Brain pericyte (primary cell): Measurements from ENCODE around the gene OSCAR.
"Not testable (repeated sequence)": the region's sequence is repeated elsewhere in the genome, so short reads cannot be mapped to it uniquely, and the experiment has no call there.

ENCODE experiments used
- DNase-seq: peaks from one replicate; pipeline ENCODE4 v3.0.0-alpha.2; 2012; ENCODE audit warnings: low read depth, low spot score

The OSCAR gene

DNA sequence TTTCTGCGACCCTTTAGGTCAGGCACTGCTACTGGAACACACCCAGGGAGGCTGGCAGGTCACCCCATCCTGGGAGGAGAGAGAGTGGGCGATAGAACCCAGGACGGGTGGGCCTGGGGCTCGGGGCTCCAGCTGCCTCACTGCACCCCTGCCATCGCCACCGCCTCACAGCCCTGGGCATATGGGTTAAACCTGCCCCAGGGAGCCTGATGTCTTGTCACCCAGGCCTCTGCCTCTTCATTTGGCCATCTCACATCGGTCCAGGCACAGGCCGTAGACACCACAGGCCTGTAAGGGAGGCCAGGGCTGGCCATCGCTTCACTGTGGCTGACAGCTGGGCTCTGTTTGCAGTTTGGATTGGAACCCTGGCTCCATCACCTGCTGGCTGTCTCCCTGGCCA, 25.1 kb upstream of the OSCAR start:
- DNase-seq, result no peak

GRCh38 chr19:54124393-54124792, 23.8 kb upstream of the OSCAR start:
- no peak for DNase-seq

GRCh38 chr19:54123682-54124081, 23.1 kb upstream of the OSCAR start:
- DNase-seq, result no peak

GRCh38 chr19:54121259-54121658, 20.7 kb upstream of the OSCAR start:
- DNase-seq, result no peak

DNA sequence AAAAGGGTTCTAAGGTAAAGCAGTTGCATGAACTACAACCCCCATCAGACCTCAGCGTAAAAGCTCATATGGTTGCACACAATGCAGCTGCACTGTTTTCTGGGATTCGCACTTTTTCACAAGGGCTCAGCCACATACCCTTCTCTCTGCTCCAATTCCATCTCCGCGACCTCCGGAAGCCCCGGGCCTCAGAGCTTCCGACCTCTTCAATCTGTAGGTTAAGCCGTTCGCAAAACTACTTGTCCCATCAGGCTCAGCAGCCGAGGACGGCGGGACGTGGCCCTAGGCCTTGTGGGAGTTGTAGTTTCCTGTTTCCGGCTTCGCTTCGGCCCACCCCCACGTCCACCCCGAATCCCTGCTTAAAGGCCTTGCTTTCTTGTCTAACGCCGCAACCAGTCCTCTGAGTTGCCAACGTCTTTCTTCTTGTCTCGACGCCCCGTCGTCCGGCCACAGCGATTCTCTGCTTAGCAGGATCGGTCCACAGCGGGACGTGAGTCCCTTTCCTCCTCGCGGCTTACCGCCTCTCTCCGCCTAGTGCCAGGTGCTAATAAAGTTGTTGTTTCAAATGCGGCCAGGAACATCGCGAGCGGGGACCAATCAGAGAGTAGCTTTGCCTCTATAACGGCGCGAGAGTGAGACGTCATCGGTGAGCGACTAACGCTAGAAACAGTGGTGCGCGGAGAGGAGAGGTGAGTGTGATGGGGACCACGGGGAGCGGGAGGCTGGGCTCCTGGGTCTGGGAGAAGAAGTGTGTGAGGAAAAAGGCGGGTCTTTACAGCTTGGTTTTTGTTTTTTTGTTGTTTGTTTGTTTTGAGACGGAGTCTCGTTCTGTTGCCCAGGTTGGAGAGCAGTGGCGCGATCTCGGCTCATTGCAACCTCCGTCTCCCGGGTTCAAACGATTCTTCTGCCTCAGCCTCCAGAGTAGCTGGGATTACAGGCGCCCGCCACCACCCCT, 14.8 kb upstream of the OSCAR start, which contains the start of the genes PRPF31 and TFPT:
TSS of gene PRPF31 (plus strand) at position 646 of the 955 bp plus-strand sequence. CDS start 2,525 bp downstream, outside the sequence.
TSS of gene TFPT (minus strand) at position 549 of the 955 bp plus-strand sequence. CDS start at position 161, 388 bp downstream.
- peak; percentile 95 for DNase-seq

GRCh38 chr19:54114340-54115108, 13.9 kb upstream of the OSCAR start:
- no peak for DNase-seq

DNA sequence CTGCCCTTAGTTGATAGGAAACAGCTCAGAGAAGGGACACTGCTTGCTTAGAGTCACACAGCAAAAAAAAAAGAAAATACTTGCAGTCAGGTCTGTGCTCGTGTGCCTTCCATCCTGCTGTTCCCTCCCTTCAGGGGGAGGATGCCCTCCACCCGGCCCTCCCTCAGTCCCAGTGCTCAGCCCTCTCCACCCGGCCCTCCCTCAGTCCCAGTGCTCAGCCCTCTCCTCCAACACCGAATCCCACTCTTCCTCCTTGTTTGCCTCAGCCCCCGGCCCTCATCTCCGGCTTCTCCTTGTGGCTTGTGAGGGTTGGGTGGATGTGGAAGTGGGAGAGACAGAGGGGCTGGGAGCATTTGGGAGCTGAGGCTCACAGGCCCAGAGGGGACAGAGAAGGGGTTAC, 9.0 kb upstream of the OSCAR start:
- DNase-seq, result no peak

DNA sequence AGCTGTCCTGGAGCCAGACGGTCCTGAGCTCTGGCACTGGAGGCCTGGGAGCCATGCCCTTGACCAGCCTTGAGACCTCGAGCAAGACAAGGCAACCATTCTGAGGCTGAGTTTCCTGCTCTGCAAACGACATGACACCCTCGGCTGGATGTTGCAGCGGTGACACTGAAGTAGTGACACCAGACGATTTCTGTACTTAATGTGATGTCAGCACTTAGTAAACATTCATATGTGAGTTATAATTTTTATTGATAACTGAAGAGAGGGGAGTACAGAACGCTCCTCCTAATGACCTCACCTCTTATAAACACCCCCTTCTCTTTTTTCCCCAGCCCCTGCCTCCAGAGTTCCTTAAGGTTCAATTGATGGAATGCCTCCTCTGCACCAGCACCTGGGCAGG, 7.9 kb upstream of the OSCAR start:
- no peak for DNase-seq

GRCh38 chr19:54107876-54108490, 7.4 kb upstream of the OSCAR start:
- no peak for DNase-seq

DNA sequence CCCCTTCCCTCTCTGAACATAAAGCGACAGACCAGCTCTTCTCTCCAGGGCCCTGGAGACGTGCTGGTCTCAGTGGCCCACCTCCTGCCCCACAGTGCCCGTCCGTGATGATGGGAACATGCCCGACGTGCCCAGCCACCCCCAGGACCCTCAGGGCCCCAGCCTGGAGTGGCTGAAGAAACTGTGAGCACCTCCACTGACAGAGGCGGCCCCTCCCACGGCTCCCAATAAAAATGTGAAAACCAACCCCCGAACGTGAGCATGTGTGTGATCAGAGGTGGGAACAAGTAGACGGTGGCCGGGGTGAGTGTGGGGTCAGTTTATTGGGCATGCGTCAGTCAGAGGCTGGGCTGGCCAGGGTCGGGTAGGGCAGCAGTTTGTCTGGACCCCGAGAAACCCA, 6.1 kb upstream of the OSCAR start:
- DNase-seq, result no peak

DNA sequence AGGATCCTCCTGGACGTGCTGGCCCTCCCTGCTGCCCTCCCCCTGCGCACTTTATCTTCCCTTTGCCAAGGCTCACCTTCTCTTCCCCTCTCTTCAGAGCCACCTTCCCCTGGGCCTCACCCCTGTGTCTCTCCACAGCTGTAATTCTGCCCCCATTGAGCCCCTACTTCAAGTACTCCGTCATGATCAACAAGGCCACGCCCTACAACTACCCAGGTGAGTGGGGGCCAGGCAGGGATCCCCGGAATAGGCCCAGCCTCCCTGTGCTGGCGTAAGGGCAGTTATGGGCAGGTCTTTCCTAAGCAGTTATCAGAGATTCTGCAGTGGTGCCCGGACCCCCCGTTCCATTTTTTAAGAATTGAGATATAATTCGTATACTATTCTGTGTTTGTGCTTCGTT, 5.2 kb upstream of the OSCAR start:
- DNase-seq, result no peak

- DNase-seq, result no peak
These were observed 4.6 kb upstream of the OSCAR start for GRCh38 chr19:54104998-54105715.

DNA sequence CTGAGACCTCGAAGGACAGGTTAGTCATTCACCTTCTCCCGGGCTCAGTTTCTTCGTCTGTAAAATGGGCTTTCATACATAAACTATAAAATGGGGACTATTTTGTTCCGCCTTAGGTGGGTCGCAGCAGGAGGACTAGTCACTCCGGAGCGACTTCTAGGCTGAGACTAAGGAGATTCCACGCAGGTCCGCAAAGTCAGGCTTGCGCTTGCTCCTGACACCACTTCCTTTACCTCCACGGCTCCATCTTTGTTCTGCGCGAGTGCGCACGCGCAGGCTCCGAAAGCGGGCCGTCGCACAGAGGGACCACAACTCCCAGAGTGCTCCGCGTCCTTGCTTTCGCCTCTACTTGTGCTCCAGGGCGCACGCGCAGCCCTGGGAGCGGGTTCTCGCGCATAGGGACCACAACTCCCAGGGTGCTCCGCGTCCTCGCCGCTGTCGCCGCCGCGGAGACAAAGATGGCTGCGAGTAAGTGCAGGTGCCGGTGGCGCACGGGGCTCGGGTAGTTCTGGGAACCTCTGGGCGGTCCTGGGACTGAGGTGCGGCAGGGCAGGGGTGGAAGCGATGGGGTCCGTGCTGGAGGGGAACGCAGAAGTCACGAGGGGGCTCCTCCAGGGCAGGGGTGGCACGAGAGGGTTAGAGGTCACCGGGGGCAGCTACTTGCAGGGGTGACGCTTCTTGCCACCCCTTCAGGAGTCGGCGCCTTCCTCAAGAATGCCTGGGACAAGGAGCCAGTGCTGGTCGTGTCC, 2.0 kb upstream of the OSCAR start, which contains the start of gene NDUFA3:
TSS of gene NDUFA3 (plus strand) at position 435 of the 749 bp plus-strand sequence. CDS start at position 459, 24 bp downstream.
- peak; percentile 94 for DNase-seq

- not testable (repeated sequence) for DNase-seq
These were observed 724 bp downstream of the OSCAR start for GRCh38 chr19:54099903-54100255.

DNA sequence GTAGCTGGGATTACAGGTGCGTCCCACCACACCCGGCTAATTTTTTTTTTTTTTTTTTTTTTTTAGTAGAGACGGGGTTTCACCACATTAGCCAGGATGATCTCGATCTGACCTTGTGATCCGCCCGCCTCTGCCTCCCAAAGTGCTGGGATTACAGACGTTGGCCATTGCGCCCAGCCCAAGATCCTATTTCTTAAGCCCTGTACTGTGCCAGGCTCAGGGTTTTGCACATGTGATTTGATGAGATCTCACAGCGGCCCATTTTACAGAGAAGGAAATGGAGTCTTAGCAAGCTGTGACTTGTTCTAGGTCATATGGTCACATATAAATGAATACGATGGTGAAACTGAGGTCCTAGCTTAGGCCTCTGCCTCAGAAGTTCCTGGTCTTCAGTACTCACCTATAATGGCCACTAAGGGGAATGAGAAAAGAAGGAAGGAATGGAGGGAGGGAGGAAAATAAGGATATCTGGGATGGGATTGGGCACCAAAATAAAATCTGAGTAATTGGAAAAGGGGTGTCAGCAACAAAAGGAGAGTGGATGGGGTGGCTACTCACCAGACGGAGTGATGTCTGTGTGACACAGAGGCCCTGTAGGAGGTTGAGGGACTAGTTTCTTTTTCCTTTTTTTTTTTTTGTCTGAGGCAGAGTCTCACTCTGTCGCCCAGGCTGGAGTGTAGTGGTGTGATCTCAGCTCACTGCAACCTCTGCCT, 1.3 kb downstream of the OSCAR start:
- DNase-seq, result no peak

DNA sequence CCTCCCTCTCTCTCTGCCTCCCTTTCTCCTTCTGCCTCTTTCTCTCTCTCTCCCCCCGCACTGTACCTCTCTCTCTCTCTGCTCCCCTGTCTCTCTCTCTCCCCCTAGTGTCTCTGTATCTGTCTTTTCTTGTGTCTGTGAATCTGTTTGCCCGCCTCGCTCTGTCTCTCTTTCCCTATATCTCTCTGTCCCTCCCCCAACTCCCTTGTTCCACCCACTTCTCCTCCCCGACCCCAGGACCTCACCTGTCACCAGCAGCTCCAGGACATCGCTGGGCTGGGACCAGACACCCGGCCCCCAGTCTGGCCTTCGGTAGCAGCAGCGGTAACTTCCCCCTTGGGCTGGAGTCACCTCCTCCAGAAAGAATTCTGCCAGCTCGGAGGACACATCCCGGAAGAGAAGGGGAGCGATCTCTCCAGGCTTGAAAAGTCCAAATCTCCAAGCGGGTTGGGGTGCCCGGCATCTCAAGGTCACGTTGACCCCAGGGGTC, 3.9 kb downstream of the OSCAR start:
- DNase-seq, result no peak

DNA sequence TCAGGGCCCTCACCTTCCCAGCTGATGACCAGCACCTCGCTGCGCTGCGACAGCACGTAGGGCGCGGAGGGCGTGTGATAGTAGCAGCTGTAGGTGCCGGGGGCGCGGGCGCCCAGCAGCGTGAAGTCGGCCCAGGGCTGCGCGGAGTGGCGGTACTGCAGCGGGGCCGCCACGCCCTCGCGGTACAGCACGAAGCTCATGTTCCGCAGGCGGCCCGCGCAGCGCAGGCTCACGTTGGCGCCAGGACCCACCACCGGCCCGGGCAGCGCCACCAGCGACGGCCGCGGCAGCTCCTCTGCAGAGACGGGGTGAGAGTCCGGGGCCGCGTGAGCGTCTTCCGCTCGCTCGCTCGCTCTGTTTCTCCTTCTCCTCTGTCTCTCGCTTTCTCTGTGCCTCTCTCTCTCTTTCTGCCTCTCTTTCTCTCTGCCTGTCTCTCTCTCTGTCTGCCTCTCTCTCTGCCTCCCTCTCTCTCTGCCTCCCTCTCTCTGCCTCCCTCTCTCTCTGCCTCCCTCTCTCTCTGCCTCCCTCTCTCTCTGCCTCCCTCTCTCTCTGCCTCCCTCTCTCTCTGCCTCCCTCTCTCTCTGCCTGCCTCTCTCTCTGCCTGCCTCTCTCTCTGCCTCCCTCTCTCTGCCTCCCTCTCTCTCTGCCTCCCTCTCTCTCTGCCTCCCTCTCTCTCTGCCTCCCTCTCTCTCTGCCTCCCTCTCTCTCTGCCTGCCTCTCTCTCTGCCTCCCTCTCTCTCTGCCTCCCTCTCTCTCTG, 4.6 kb downstream of the OSCAR start:
- not testable (repeated sequence) for DNase-seq

- DNase-seq, result no peak
These were observed 5.3 kb downstream of the OSCAR start for GRCh38 chr19:54095136-54095858.
